K562 (cell line): ENCODE measurements around the gene ATF5.

Experiments
- NCOA2 ChIP-seq, 2 experiments: fragments of 450-650 bp; IDR thresholded peaks; 2 replicates each; pipeline ENCODE4 v1.6.1; 2018; ENCODE audit warnings: mild to moderate bottlenecking in 2 of 2, moderate library complexity in 1 of 2; ENCODE audit not compliant: partially characterized antibody in 2 of 2
- POLR2G ChIP-seq: fragments of 200-400 bp; formaldehyde crosslinking; IDR thresholded peaks from 2 replicates; pipeline ENCODE4 v1.6.1; 2017; ENCODE audit warnings: low read depth, mild to moderate bottlenecking, antibody characterized with exemption, low read length, moderate library complexity

DNA sequence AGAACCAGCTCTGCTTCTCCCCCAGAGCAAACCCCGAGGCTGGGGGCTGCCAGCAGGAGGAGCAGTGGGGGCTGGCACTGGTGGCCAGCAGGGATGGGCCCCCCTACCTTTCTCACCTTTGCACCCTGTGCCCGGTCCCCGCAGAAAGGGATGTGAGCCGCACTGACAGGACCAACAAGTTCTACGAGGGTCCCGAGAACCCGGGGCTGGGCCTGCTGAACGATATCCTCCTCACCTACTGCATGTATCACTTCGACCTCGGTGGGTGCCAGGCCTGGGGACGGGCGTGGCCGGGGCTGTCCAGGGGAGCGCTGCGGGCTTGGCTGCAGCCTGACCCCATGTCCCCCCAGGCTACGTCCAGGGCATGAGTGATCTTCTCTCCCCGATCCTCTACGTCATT lies 44.9 kb upstream of the ATF5 start:
- TF ChIP-seq POLR2G (no peak), NCOA2 (IDR thresholded peaks at IDR 0.05; ENCODE audit: partially characterized antibody in 2 of 2) (no peak)
